Activated T-cell treated with anti-CD3 and anti-CD28 coated beads, Interleukin-2, amount 50 U/mL, for 1 hour (primary cell): ENCODE results near the gene MRC2.
A peak's percentile ranks its signal among the peaks of the same experiment; 100 is the strongest.
"Not testable (repeated sequence)": the region's sequence is repeated elsewhere in the genome, so short reads cannot be mapped to it uniquely, and the experiment has no call there.

Experiments used
- DNase-seq: peaks from one replicate; pipeline ENCODE4 v3.0.0-alpha.2; 2020

MRC2 gene

GRCh38 chr17:62627219-62627903, at the start of gene MRC2:
TSS of gene MRC2 (plus strand) at chr17:62627670. CDS start at chr17:62627803, 133 bp downstream.
- DNase-seq, result peak; percentile 35

GRCh38 chr17:62578757-62579487, 48.5 kb upstream of the MRC2 start:
- no peak for DNase-seq

- DNase-seq, result no peak
Measured at GRCh38 chr17:62580947-62581346, 46.5 kb upstream of the MRC2 start.

- DNase-seq, result no peak
Measured at GRCh38 chr17:62581764-62582163, 45.7 kb upstream of the MRC2 start.

GRCh38 chr17:62587554-62587953, 39.9 kb upstream of the MRC2 start:
- no peak for DNase-seq

GRCh38 chr17:62588109-62588508, 39.4 kb upstream of the MRC2 start:
- DNase-seq, result no peak

- DNase-seq, result no peak
Measured at GRCh38 chr17:62591333-62591732, 36.1 kb upstream of the MRC2 start.

GRCh38 chr17:62591822-62592221, 35.6 kb upstream of the MRC2 start:
- not testable (repeated sequence) for DNase-seq

- no peak for DNase-seq
Measured at GRCh38 chr17:62592341-62593099, 35.0 kb upstream of the MRC2 start.

GRCh38 chr17:62595484-62595883, 32.0 kb upstream of the MRC2 start:
- no peak for DNase-seq

GRCh38 chr17:62596662-62597061, 30.8 kb upstream of the MRC2 start:
- no peak for DNase-seq

- DNase-seq, result no peak
Measured at GRCh38 chr17:62597150-62597549, 30.3 kb upstream of the MRC2 start.

GRCh38 chr17:62597920-62598319, 29.6 kb upstream of the MRC2 start:
- no peak for DNase-seq

GRCh38 chr17:62599964-62600657, 27.4 kb upstream of the MRC2 start:
- no peak for DNase-seq

- no peak for DNase-seq
Measured at GRCh38 chr17:62600805-62601204, 26.7 kb upstream of the MRC2 start.

- no peak for DNase-seq
Measured at GRCh38 chr17:62601471-62601870, 26.0 kb upstream of the MRC2 start.

- not testable (repeated sequence) for DNase-seq
Measured at GRCh38 chr17:62603783-62604182, 23.7 kb upstream of the MRC2 start.

GRCh38 chr17:62605588-62605987, 21.9 kb upstream of the MRC2 start:
- DNase-seq, result no peak

GRCh38 chr17:62611292-62611691, 16.2 kb upstream of the MRC2 start:
- no peak for DNase-seq

GRCh38 chr17:62611728-62612127, 15.7 kb upstream of the MRC2 start:
- DNase-seq, result no peak

GRCh38 chr17:62612289-62612688, 15.2 kb upstream of the MRC2 start:
- not testable (repeated sequence) for DNase-seq

- DNase-seq, result not testable (repeated sequence)
Measured at GRCh38 chr17:62613095-62613494, 14.4 kb upstream of the MRC2 start.

GRCh38 chr17:62614142-62614541, 13.3 kb upstream of the MRC2 start:
- DNase-seq, result no peak
